NCI-H2081 treated with DMSO at 0.1 percent for 48 hours (cell line): Measurements from ENCODE around the gene TBX6.
"Not testable (repeated sequence)": the region's sequence is repeated elsewhere in the genome, so short reads cannot be mapped to it uniquely, and the experiment has no call there.

Experiments used
- DNase-seq: peaks from one replicate; lab custom pipeline; 2025; lab: John Stamatoyannopoulos, UW

Gene TBX6, protein sequence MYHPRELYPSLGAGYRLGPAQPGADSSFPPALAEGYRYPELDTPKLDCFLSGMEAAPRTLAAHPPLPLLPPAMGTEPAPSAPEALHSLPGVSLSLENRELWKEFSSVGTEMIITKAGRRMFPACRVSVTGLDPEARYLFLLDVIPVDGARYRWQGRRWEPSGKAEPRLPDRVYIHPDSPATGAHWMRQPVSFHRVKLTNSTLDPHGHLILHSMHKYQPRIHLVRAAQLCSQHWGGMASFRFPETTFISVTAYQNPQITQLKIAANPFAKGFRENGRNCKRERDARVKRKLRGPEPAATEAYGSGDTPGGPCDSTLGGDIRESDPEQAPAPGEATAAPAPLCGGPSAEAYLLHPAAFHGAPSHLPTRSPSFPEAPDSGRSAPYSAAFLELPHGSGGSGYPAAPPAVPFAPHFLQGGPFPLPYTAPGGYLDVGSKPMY

DNA sequence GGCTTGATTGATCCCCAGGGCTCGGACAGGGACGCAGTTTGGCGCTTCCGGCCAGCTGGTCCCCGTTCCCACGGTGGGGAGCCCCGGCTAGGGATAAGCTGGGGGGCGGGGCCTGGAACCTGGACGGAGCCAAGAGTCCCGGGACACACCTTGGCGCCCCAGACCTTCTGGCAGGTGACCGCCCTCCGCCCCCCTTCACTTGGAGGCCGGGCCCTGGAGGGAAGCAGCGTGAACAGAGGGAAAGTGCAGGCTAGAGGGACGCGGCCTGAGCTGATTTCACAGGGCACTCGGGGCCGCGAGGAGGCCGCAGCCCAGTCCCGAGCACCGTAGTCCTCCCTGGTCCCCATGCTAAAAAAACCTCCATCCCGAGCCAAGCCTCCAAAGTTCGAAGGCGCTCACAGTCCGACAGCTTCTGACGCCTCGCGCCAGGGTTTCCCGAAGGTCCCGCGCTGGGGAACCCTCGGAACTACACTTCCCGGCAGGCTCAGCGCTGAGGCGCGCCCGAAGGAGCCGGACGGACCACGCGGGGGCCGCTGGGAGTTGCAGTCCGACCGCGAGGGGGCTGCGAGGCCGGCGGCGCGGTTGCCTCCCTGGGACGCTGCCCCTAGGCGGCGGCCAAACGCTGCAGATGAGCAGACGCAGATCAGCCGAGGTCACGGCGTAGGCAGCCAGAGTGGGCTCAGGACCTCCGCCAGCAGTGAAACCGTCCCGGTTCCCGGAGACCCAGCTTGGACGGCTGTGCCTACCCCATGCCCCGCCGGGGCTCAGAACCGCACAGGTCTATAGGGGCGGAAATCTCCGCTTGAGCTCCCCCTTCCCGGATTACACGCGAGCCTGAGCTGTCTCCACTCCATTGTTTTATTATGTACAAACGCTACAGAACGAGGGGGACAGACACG, at the start of gene TBX6:
Gene TBX6 (minus strand): TSS at position 451 of the 899 bp plus-strand sequence. CDS start 731 bp downstream, outside the sequence.
- DNase-seq = peak; percentile 48

GRCh38 chr16:30139583-30140481, 48.1 kb upstream of the TBX6 start:
- DNase-seq = no peak

- DNase-seq = no peak
Measured at GRCh38 chr16:30137897-30138296, 46.2 kb upstream of the TBX6 start.

DNA sequence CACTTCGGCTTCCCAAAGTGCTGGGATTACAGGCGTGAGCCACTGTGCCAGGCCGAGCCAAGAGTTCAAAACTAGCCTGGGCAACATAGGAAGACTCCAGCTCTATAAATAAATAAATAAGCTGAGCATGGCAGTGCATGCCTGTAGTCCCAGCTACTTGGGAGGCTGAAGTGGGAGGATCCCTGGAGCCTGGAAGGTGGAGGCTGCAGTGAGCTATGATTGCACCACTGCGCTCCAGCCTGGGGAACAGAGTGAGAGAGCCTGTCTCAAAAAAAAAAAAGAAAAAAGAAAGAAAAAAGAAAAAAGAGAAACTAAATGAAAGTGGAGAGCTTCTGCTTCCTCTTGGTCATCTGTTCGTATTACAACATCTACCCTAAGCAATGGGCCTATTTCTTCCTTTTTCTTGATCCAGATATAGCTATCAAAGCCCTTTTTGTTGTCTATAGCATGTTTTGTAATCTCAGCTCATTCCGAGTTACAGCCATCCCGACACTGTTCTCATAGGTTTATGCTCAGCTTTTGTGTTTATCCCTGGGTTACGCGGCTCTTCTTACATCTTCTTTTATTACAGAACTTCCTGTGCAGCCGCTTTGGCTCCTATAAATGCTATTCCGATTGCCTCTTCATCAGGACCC, 45.4 kb upstream of the TBX6 start:
- no peak for DNase-seq

DNA sequence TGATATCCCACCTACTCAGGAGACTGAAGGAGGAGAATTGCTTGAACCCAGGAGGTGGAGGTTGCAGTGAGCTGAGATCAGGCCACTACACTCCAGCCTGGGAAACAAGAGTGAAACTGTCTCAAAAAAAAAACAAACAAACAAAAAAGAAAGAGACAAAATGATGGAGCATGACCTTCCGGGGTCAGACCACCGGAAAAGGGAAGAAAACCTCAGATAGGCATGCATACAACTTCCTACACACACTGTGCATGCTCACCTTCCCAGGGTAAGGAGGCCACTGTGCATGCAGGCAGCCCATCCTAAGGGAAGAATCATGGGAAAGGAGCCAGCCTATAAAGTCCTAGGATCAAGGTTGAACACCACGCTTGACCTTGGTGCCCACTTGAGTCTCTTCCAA, 40.9 kb upstream of the TBX6 start:
- no peak for DNase-seq

DNA sequence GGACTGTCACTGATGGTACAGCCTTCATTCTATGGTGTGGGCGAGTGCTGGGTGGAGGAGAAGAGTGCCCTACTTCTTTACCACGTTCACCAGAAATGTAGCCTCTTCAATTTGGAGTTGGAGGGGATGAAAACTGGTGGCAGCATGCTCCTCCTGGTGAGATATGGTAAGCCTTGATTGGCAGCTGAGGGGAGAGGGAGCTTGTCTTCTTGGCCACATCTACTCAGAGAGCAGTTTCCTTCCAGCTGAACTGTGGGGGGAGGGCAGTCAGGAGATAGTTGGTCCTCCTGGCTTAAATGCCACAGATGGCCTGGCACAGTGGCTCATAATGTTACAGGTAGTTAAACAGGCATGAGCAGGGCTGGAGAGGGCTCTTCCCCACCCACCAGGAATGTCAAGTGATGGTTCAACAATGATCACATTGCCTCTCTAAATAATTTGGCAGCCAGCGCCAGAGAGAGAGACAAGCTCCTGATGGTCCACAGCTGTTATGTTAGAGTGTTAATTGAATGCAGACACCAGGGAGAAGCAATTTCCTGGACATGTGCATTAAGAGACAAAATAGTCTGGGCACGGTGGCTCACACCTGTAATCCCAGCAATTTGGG, 40.2 kb upstream of the TBX6 start:
- no peak for DNase-seq

GRCh38 chr16:30127993-30128392, 36.3 kb upstream of the TBX6 start:
- no peak for DNase-seq

DNA sequence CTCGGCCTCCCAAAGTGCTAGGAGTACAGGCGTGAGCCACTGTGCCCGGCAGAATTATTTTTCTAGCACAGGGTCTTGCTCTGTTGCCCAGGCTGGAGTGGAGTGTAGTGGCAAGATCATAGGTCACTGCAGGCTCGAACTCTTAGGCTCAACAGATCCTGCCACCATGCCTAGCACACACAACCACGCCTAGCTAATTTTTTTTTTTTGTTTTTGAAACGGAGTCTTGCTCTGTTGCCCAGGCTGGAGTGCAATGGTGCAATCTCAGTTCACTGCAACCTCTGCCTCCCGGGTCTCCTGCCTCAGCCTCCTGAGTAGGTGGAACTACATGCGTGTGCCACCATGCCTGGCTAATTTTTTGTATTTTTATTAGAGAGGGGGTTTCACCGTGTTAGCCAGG, 34.0 kb upstream of the TBX6 start:
- DNase-seq = not testable (repeated sequence)

DNA sequence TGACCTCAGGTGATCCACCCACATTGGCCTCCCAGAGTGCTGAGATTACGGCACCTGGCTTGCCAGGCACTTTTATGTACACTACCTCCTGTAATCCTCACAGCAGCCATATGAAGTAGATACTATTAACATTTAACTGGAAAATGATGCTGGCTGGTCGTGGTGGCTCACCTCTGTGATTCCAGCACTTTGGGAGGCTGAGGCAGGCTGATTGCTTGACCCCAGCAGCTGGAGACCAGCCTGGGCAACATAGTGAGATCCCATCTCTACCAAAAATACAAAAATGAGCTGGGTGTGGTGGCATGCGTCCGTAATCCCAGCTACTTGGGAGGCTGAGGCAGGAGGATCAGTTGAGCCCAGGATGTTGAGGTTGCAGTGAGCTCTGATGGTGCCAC, 33.3 kb upstream of the TBX6 start:
- DNase-seq = no peak

DNA sequence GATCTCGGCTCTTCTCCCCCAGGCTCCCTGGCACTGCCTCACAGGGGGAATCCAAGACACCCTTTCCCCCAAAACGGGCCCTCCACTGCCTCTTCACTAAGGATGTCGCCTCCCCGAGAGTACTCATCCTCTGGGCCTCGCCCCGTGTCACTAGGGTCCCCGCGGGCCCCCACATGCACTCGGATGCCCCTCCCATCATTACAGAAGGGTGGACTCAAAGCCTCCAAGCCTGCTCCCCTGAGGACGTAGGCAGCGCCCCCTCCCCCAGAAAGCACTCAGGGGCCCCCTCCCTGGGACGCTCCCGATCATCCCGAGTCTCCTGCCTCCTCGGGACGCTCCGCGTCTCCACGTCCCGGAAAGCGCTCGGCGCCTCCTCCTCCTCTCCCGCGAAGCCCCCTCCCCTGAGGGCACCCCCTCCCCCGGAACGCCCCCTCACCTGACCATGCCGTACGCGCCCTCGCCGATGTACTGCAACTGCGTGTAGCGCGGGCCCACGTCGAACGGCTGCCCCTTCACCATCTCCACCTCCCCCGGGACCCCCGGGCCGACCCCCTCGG, 31.0 kb upstream of the TBX6 start:
- no peak for DNase-seq

DNA sequence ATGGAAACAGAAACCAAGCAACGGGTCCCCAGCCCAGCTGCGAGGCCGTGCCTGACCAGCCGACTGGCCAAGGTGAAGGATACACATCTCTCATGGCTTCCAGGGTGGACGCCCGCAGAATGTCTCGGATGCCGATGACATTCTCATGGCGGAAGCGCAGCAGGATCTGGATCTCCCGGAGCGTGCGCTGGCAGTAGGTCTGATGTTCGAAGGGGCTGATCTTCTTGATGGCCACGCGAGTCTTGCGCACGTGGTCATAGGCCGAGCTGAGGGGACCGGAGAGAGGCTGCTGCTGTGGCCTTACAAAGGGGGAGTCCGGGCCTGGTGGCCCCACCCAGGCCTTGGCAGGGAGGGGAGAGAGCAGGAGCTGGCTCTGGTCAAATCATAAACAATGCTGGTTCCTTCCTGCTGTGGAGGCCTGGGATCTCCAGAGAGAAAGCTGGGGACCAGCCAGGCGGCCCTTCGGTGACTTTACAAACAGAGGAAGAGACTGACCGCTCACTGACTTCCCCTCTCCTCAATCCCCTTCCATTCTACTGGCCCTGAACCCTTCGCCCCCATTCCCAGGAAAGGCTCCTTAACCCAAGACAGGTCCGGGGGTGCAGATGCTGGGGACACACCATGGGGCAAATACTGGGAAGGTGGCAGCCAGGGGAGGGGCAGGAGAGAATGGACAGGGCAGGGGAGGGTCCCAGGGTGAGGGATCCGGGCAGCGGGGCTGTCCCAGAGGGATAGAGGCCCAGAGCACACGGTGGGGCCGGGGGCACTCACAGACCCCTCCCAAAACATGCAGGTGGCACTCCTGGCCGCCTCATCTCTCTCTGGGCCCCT, 30.2 kb upstream of the TBX6 start:
- no peak for DNase-seq

GRCh38 chr16:30120340-30121105, 28.8 kb upstream of the TBX6 start:
- DNase-seq = no peak

GRCh38 chr16:30119428-30119827, 27.7 kb upstream of the TBX6 start:
- no peak for DNase-seq

- no peak for DNase-seq
Measured at GRCh38 chr16:30117768-30118167, 26.0 kb upstream of the TBX6 start.

DNA sequence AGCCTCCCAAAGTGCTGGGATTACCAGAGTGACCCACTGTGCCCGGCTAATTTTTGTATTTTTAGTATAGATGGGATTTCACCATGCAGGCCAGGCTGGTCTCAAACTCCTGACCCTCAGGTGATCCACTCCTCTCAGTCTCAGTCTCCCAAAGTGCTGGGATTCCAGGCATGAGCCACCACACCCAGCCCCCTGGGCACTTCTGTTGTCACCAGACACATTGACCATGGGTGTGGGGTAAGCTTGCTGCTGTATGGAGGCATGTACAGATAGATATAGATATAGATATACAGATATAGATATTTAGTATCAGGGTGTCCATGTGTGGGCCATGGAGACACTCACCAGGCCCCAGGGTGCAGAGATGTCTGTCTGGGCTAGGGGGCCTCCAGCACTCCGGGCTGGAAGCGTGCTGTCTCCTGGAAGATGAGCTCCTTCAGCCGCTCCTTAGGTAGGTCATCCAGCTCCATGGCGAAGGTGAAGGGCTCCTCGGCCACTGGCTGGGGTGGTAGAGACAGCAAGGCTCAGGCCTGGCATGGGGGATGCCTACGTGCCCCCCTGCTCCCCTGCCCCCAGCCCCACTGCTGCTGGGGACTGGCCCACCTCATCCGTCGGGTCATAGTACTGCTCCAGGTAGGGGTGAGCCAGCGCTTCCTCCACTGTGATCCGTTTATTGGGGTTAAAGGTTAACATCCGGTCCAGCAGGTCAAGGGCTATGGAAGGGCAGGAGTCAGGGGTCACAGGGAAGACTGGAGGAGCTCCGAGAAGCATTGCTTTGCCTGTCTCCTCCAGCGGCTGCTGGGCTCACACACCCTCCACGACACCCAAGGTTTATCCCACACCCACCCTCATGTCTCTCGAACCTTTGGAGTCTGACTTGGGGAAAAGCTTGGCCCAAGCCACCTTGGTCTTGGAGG, 24.8 kb upstream of the TBX6 start:
- no peak for DNase-seq

DNA sequence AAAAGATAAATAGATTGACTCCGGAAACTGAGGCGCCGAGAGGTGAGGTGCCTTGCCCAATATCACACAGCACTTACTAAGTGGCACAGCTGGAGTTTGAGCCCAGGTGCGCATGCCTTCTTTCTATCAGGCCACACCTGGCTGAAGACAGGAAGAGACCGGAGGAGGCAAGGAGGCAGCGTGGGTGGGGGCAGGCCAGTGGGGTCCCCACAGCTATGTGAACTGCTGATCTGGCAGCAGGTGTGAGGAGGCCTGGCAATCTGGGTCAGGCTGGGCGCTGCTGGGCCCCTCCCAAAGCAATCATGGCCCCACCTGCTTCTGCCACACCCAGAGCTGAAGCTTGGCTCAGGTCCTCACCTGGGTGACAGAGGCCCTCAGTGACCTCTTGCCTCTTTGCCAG, 23.5 kb upstream of the TBX6 start:
- no peak for DNase-seq

DNA sequence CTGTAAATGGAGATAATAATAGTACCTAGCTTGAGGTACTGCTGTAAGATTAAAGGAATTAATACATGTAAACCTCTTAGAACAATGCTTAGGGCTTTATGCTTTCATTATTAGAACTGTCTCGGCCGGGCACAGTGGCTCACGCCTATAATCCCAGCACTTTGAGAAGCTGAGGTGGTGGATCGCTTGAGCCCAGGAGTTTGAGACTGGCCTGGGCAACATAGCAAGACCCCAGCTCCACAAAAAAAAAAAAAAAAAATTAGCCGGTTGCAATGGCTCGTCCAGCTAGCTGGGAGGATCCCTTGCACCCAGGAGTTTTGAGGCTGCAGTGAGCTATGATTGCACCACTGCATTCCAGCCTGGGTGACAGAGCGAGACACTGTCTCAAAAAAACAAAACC, 23.1 kb upstream of the TBX6 start:
- DNase-seq = not testable (repeated sequence)

DNA sequence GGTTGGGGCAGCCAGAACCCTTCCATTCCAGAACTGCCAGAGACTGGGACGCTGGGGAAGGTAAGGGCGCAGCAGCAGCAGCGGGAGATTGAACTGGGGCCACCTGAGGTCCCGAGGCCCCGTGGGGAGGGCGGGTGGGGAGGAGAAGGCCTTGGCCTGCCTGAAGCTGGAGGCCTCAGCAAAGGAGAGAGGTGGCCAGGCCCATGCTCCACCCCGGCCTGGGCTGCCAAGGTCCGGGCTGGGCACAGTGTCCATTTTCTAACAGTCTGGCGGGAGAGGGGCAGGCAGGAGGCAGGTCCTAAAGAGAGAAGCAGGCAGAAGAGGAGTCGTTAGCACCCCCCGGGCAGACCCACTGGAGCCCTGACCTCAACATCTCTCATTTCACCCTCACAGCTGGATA, 22.7 kb upstream of the TBX6 start:
- no peak for DNase-seq
